ENCODE data around the gene FGF3. TPM values are rescaled to one million over a fixed set of nuclear protein-coding genes. Genes with fewer than 3 reads are reported as not detected.

Gene FGF3
- total and polyA plus RNA-seq, 9 of the 15 experiments (the other 6 are each of a cell fraction or from before 2014, with no cell fraction given) = not detected

GRCh38 chr11:69828971-69829344, 9.7 kb upstream of the FGF3 start:
- no peak for DNase-seq (ENCODE audit: extremely low read depth in 1 of 4, low spot score in 3 of 4)
- ATAC-seq = no peak
- H2AFZ ChIP-seq (ENCODE audit: low read depth, low read length) = no peak overlapping the region
- intact Hi-C loops (cut with micrococcal nuclease) = no loop called here
- no peaks in the 10 kb centered on the region for H3K4me1 ChIP-seq (replicated peaks in 1 of 2; ENCODE audit: control insufficient read depth in 2 of 2, insufficient read depth in 2 of 2, low read length in 2 of 2)
- H3K27me3 ChIP-seq (ENCODE audit: control insufficient read depth in 2 of 2, insufficient read depth in 2 of 2, low read length in 2 of 2) = peaks cover 21 to 83% of the 10 kb centered on the region in 2 experiments
- H3K4me2 ChIP-seq (ENCODE audit: insufficient read depth, low read length) = no peak overlapping the region
- POLR2A ChIA-PET = interaction anchor here (0.6 to 1.0 kb wide), 2 partner anchors 9 to 47 kb away, joined by 3 to 4 read pairs; no protein-coding TSS in a partner anchor
- no peaks in the 10 kb centered on the region for H3K36me3 ChIP-seq (ENCODE audit: control insufficient read depth, insufficient read depth, low read length)
- H4K20me1 ChIP-seq (replicated peaks; ENCODE audit: control insufficient read depth, insufficient read depth, low read length) = peaks cover 10% of the 10 kb centered on the region
- WGBS (ENCODE audit: insufficient coverage, low coverage, missing lambda C conversion rate) = 17% methylated on average over 6 of the region's 6 CpGs
- FAIRE-seq = no peak
- no TSS peak for BruUV-seq (replicated peaks)
- H3K9me3 ChIP-seq (replicated peaks; ENCODE audit: control insufficient read depth, insufficient read depth, low read depth, low read length) = no peaks in the 10 kb centered on the region
- no peaks in the 10 kb centered on the region for H3K9me1 ChIP-seq (ENCODE audit: control insufficient read depth, insufficient read depth, low read length)
- H3K79me2 ChIP-seq (ENCODE audit: control insufficient read depth, insufficient read depth, low read length) = no peaks in the 10 kb centered on the region
- no peak for TF ChIP-seq E2F3 (CRISPR knock-in tag; IDR thresholded peaks at IDR 0.05)
- no peak for TF ChIP-seq HNRNPLL (IDR thresholded peaks at IDR 0.05; ENCODE audit: low read depth, low read length, poor library complexity, severe bottlenecking)
- TF ChIP-seq FOXK1 (CRISPR knock-in tag; IDR thresholded peaks at IDR 0.05; ENCODE audit: borderline replicate concordance) = no peak
- TF ChIP-seq BRD4 (IDR thresholded peaks at IDR 0.05) = no peak
- no peak for TF ChIP-seq CREM (IDR thresholded peaks at IDR 0.05; ENCODE audit: low read depth)
- TF ChIP-seq POLR2AphosphoS2 (IDR thresholded peaks at IDR 0.05; ENCODE audit: low read length) = no peak
- TF ChIP-seq ZNF79 (CRISPR knock-in tag; IDR thresholded peaks at IDR 0.05; ENCODE audit: low read depth) = no peak
- no peak for TF ChIP-seq PML (IDR thresholded peaks at IDR 0.05; ENCODE audit: low read length)
- TF ChIP-seq ZNF384 (IDR thresholded peaks at IDR 0.05; ENCODE audit: low read depth, low read length) = no peak
- TF ChIP-seq RBM39 (optimal IDR thresholded peaks at IDR 0.05; ENCODE audit: low read depth, low read length) = no peak
- TF ChIP-seq ZBTB1 (CRISPR knock-in tag; IDR thresholded peaks at IDR 0.05; ENCODE audit: borderline replicate concordance, low read depth) = no peak
- in situ Hi-C loops (cut with MboI) = no loop called here
- no peak overlapping the region for H3K4me3 ChIP-seq
- CTCF ChIA-PET (ENCODE audit: low intra/inter-chr PET ratio) = no interaction called here
- H3K27ac ChIP-seq (ENCODE audit: extremely low read depth, low read depth, low read length) = no peak overlapping the region
- H3K9ac ChIP-seq (ENCODE audit: insufficient read depth in 1 of 2, low read depth in 2 of 2, low read length in 2 of 2) = no peak overlapping the region

Measured in K562 (cell line).